Measurements from ENCODE around the gene ZFAND3.

DNA sequence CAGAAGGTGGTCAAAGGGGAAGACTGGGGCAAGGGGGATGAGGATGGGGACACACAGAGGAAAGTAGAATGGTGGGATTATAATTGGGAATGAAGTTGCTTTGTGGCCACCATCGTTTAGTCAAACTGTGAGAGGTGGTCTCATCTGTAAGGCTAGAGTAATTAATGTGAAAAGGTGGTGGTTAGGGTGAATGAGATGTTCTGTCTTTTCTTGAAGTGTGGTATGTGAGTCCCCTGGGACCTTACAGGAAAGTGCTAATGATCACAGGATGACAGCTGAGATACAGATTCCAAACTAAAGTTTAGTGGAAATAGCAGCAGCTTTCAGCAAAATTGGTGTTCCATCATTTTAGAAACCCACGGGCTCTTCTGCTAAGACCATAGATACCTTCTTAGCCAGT lies 10.7 kb downstream of the ZFAND3 start:
- TF ChIP-seq, protein P1, sequence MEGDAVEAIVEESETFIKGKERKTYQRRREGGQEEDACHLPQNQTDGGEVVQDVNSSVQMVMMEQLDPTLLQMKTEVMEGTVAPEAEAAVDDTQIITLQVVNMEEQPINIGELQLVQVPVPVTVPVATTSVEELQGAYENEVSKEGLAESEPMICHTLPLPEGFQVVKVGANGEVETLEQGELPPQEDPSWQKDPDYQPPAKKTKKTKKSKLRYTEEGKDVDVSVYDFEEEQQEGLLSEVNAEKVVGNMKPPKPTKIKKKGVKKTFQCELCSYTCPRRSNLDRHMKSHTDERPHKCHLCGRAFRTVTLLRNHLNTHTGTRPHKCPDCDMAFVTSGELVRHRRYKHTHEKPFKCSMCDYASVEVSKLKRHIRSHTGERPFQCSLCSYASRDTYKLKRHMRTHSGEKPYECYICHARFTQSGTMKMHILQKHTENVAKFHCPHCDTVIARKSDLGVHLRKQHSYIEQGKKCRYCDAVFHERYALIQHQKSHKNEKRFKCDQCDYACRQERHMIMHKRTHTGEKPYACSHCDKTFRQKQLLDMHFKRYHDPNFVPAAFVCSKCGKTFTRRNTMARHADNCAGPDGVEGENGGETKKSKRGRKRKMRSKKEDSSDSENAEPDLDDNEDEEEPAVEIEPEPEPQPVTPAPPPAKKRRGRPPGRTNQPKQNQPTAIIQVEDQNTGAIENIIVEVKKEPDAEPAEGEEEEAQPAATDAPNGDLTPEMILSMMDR (IDR thresholded peaks at IDR 0.05; ENCODE audit: low read length) = no peak
- TF ChIP-seq EZH2 (optimal IDR thresholded peaks at IDR 0.05; ENCODE audit: low read depth, low read length) = no peak
- no peak for TF ChIP-seq EZH2phosphoT487 (IDR thresholded peaks at IDR 0.05; ENCODE audit: low read length)
